GM19395 (cell line): ENCODE results near the gene SERPINB8.
A peak's percentile ranks its signal among the peaks of the same experiment; 100 is the strongest.
"Not testable (repeated sequence)": the region's sequence is repeated elsewhere in the genome, so short reads cannot be mapped to it uniquely, and the experiment has no call there.

Source experiments
- ATAC-seq: cut with Tn5 transposase; IDR thresholded peaks from one replicate; pipeline ENCODE4 v1.9.1; 2021; ENCODE audit warnings: mild to moderate bottlenecking, moderate library complexity; ENCODE audit not compliant: unreplicated experiment

The SERPINB8 gene

GRCh38 chr18:63969942-63970808 lies at the start of gene SERPINB8:
SERPINB8 (plus strand) TSS chr18:63970081; CDS start chr18:63978309, 8,228 bp downstream.
- ATAC-seq: peak; percentile 92

GRCh38 chr18:63922049-63922448 lies 47.8 kb upstream of the SERPINB8 start:
- ATAC-seq: no peak

- no peak for ATAC-seq
Measured at GRCh38 chr18:63924551-63924950, 45.3 kb upstream of the SERPINB8 start.

GRCh38 chr18:63928331-63928730 lies 41.5 kb upstream of the SERPINB8 start:
- no peak for ATAC-seq

- not testable (repeated sequence) for ATAC-seq
Measured at GRCh38 chr18:63929369-63929768, 40.5 kb upstream of the SERPINB8 start.

GRCh38 chr18:63930773-63931354 lies 39.0 kb upstream of the SERPINB8 start:
- no peak for ATAC-seq

GRCh38 chr18:63936156-63936931 lies 33.5 kb upstream of the SERPINB8 start:
- ATAC-seq: peak; percentile 99

- ATAC-seq: peak; percentile 24
Measured at GRCh38 chr18:63936932-63937393, 32.9 kb upstream of the SERPINB8 start.

- no peak for ATAC-seq
Measured at GRCh38 chr18:63940008-63940407, 29.9 kb upstream of the SERPINB8 start.

- not testable (repeated sequence) for ATAC-seq
Measured at GRCh38 chr18:63940543-63941050, 29.3 kb upstream of the SERPINB8 start.

- ATAC-seq: no peak
Measured at GRCh38 chr18:63947051-63947790, 22.7 kb upstream of the SERPINB8 start.

GRCh38 chr18:63949068-63949737 lies 20.7 kb upstream of the SERPINB8 start, which contains the start of gene HMSD:
HMSD (plus strand) TSS chr18:63949301; CDS start chr18:63953456, 4,155 bp downstream.
- peak; percentile 82 for ATAC-seq

- ATAC-seq: peak; percentile 49
Measured at GRCh38 chr18:63951302-63951705, 18.6 kb upstream of the SERPINB8 start.

GRCh38 chr18:63953811-63954210 lies 16.1 kb upstream of the SERPINB8 start:
- no peak for ATAC-seq

GRCh38 chr18:63956755-63957154 lies 13.1 kb upstream of the SERPINB8 start:
- no peak for ATAC-seq

- no peak for ATAC-seq
Measured at GRCh38 chr18:63960891-63961290, 9.0 kb upstream of the SERPINB8 start.

GRCh38 chr18:63961435-63961980 lies 8.4 kb upstream of the SERPINB8 start:
- ATAC-seq: no peak

- ATAC-seq: no peak
Measured at GRCh38 chr18:63962137-63962536, 7.7 kb upstream of the SERPINB8 start.

- ATAC-seq: peak; percentile 88
Measured at GRCh38 chr18:63963615-63964256, 6.1 kb upstream of the SERPINB8 start.
